Measurements from ENCODE around the gene LCN6. TPM values are rescaled to one million over a fixed set of nuclear protein-coding genes. Genes with fewer than 3 reads are reported as not detected.

LCN6 gene
- total and polyA plus RNA-seq, 9 donors, result 0.30 to 0.31 TPM; not detected in 7

DNA sequence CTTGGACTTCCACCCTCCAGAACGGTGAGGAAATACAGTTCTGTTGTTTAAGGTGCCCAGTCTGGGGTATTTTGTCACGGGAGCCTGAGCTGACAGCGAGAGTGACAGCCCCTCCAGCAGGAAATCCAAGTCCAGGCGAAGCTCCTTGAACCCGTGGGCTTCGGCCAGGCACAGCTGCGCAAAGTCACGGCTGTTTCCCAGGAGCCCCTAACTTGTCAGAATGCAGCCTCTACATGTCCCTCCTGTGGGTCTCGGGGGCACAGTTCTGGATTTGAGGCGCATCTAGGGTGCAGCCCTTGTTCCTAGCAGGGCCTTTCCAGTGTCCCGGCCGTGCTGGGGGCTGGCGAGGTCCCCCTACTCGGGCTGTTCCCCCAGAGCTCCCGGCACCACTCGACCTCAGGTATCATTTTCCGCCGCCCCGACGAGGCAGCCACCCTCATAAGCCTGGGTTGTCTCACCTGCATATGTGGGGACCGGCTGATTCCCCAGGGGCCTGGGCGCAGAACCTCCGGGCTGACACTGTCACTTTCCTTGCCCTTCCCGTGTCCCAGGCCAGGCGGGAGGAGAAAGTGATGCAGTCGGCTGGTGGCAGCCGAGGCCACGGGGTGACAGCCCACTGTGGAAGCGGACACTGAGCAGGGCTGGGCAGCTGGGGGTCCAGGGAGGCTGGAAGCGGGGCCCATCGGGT is 5.2 kb upstream of the LCN6 start:
- H3K36me3 ChIP-seq (ENCODE audit: control insufficient read depth, insufficient read depth, low read length), result no peaks in the 10 kb centered on the region
- peaks cover 15% of the 10 kb centered on the region for H3K9me3 ChIP-seq (replicated peaks; ENCODE audit: control insufficient read depth, low read depth, low read length)
- H3K4me1 ChIP-seq (ENCODE audit: control insufficient read depth, insufficient read depth, low read length), result peaks cover 27% of the 10 kb centered on the region
- no peaks in the 10 kb centered on the region for H3K27me3 ChIP-seq (ENCODE audit: control insufficient read depth, insufficient read depth, low read length)
- H3K27ac ChIP-seq (ENCODE audit: low read length), result no peak overlapping the region
- no peak for DNase-seq
- no peak overlapping the region for H3K4me3 ChIP-seq (ENCODE audit: low read length)
- WGBS (ENCODE audit: insufficient coverage), result 75% methylated on average over 31 of the region's 31 CpGs

DNA sequence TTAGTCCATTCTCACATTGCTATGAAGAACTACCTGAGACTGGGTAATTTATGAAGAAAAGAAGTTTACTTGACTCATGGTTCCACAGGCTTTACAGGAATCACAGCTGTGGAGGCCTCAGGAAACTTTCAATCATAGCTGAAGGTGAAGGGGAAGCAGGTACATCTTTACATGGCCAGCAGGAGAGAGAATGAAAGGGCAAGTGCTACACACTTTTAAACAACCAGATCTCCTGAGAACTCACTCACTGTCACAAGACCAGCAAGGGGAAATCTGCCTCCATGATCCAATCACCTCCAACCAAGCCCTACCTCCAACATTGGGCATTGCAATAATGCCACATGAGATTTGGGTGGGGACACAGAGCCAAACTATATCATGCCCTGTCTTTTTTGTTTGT is 3.5 kb upstream of the LCN6 start:
- H3K36me3 ChIP-seq (ENCODE audit: control insufficient read depth, insufficient read depth, low read length), result no peaks in the 10 kb centered on the region
- H3K4me1 ChIP-seq (ENCODE audit: control insufficient read depth, insufficient read depth, low read length), result peaks cover 10% of the 10 kb centered on the region
- no peaks in the 10 kb centered on the region for H3K27me3 ChIP-seq (ENCODE audit: control insufficient read depth, insufficient read depth, low read length)
- no peak overlapping the region for H3K4me3 ChIP-seq (ENCODE audit: low read length)
- H3K27ac ChIP-seq (ENCODE audit: low read length), result no peak overlapping the region
- no peak for DNase-seq
- peaks cover 15% of the 10 kb centered on the region for H3K9me3 ChIP-seq (replicated peaks; ENCODE audit: control insufficient read depth, low read depth, low read length)

DNA sequence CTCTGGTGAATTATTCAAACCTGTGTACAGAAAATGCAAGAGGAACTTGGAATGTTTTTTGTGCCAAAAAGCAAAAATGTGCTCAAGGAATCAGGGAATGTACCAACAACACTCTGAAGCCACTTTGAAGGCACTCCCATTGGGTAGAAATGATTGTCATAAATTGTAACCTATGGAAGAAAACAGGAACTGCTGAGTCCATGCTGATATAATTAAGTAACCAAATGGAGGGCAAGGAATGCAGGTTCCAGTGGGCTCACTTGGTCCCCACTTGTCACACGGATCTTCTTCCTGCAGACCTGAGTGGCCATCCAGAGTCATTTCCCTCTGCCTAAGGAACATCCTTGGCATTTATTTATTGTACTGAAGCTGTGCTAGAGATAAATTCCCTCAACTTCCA is 2.9 kb upstream of the LCN6 start:
- WGBS (ENCODE audit: insufficient coverage), result no CpG with 5 or more reads among the region's 1 CpG

DNA sequence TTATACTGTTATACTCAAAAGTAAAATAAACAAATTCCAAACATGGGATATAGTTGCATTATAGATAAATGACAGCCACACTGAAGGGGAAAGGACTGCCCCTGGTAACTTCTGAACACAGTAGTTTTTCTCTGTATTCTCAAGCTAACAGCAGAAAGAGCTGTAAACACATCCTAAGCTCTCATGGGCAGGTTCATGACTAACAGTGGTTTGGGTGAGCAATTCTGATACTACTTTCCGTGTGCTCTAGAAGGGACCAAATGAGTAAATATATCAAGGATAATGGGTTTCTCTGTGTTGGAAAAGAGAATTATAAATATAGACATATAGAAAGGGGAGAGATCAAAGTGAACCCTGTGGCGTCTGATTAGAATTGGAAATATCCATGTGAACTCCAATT is 2.2 kb upstream of the LCN6 start:
- Histone ChIP-seq H3K36me3 (ENCODE audit: control insufficient read depth, insufficient read depth, low read length) (no peaks in the 10 kb centered on the region), H3K9me3 (replicated peaks; ENCODE audit: control insufficient read depth, low read depth, low read length) (peaks cover 11% of the 10 kb centered on the region), H3K27me3 (ENCODE audit: control insufficient read depth, insufficient read depth, low read length) (no peaks in the 10 kb centered on the region), H3K4me1 (ENCODE audit: control insufficient read depth, insufficient read depth, low read length) (peaks cover 4% of the 10 kb centered on the region), H3K4me3 (ENCODE audit: low read length) (no peak overlapping the region), H3K27ac (ENCODE audit: low read length) (no peak overlapping the region)
- DNase-seq, result no peak
- 80% methylated on average over 1 of the region's 2 CpGs for WGBS (ENCODE audit: insufficient coverage)

More for the DNA sequence above, 2.9 kb upstream of the LCN6 start:
- Histone ChIP-seq H3K4me1 (ENCODE audit: control insufficient read depth, insufficient read depth, low read length) (peaks cover 4% of the 10 kb centered on the region), H3K4me3 (ENCODE audit: low read length) (no peak overlapping the region), H3K9me3 (replicated peaks; ENCODE audit: control insufficient read depth, low read depth, low read length) (peaks cover 15% of the 10 kb centered on the region), H3K27ac (ENCODE audit: low read length) (no peak overlapping the region), H3K27me3 (ENCODE audit: control insufficient read depth, insufficient read depth, low read length) (no peaks in the 10 kb centered on the region), H3K36me3 (ENCODE audit: control insufficient read depth, insufficient read depth, low read length) (no peaks in the 10 kb centered on the region)
- no peak for DNase-seq

DNA sequence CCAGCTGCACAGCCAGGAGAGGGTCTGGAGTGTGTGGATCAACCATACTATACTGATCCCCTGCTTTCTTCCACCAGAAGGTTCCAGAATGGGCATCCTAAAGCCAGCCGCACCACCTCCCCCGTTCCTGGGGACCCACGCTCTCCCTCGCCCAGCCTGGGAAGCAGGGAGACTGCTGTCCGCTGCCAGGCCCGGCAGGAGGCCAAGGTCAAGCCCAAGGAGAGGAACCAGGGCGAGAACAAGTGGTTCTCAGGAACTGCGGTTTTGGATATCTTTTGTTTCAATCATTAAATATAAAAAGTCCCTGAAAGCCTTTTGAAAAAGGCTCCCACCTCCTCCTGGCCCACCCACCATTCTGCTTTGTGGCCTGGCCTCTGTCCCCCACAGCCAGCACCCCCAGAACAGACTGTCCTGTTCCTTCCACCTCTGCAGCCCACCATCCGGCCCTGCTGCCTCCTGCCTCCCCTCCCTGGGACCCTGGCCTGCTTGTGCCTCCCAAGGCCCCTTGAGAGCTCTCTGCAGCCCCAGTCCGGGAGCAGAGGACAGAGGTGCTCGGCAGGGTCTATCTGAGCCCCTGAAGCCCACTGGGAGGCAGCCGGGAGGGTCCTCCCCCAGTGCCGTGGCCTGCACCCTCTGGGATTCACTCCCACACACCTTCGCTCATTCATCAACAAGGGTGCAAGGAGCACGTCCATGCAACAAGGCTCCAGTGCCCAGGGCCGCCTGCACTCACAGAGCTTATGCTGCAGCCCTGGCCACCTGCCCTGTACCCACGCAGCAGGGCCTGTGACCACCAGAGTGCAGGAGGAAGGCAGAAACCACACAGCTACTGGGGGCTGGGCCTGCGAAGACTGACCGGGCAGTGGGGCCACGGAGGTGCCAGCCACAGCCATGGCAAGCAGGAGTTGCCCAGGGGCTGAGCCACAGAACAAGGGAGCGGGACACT is 614 bp upstream of the LCN6 start:
- H3K4me1 ChIP-seq (ENCODE audit: control insufficient read depth, insufficient read depth, low read length), result peaks cover 4% of the 10 kb centered on the region
- WGBS (ENCODE audit: insufficient coverage), result 72% methylated on average over 16 of the region's 21 CpGs
- H3K27ac ChIP-seq (ENCODE audit: low read length), result no peak overlapping the region
- no peak overlapping the region for H3K4me3 ChIP-seq (ENCODE audit: low read length)
- no peak for DNase-seq
- peaks cover 9% of the 10 kb centered on the region for H3K9me3 ChIP-seq (replicated peaks; ENCODE audit: control insufficient read depth, low read depth, low read length)
- no peaks in the 10 kb centered on the region for H3K27me3 ChIP-seq (ENCODE audit: control insufficient read depth, insufficient read depth, low read length)
- H3K36me3 ChIP-seq (ENCODE audit: control insufficient read depth, insufficient read depth, low read length), result no peaks in the 10 kb centered on the region

DNA sequence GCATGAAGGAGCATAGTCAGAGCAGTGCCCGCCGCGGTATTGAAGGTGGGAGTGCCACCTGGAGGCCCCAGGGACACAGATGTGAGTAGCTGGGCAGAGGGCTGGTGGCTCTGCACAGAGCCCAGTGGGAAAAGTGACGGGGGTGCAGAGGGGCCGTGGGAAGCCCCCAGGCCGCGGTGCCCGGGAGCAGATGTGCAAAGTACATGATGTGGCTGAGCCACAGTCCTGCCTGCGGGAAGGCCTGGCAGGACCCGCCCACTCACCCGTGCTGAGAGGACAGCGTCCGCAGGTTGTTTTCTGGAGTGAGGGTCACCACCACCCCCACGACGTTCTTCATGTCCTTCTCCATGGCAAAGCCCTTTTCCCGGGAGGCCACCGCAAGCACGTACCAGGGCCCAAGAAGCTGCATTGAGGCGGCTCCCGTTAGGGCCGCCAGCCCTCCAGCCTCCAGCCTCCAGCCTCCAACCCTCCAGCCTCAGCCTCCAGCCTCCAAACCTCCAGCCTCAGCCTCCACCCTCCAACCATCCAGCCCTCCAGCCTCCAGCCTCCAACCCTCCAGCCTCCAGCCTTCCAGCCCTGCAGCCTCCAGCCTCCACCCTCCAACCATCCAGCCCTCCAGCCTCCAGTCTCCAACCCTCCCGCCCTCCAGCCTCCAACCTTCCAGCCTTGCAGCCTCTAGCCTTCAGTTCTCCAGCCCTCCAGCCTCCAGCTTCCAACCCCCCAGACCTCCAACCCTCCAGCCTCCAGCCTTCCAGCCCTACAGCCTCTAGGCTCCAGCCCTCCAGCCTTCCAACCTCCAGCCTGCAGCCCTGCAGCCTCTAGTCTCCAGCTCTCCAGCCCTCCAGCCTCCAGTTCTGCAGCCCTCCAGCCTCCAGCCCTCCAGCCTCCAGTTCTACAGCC is 914 bp downstream of the LCN6 start:
- peaks cover 9% of the 10 kb centered on the region for H3K9me3 ChIP-seq (replicated peaks; ENCODE audit: control insufficient read depth, low read depth, low read length)
- 83% methylated on average over 22 of the region's 22 CpGs for WGBS (ENCODE audit: insufficient coverage)
- no peak overlapping the region for H3K27ac ChIP-seq (ENCODE audit: low read length)
- peaks cover 8% of the 10 kb centered on the region for H3K4me1 ChIP-seq (ENCODE audit: control insufficient read depth, insufficient read depth, low read length)
- no peak for DNase-seq
- H3K36me3 ChIP-seq (ENCODE audit: control insufficient read depth, insufficient read depth, low read length), result no peaks in the 10 kb centered on the region
- H3K27me3 ChIP-seq (ENCODE audit: control insufficient read depth, insufficient read depth, low read length), result peaks cover 8% of the 10 kb centered on the region
- H3K4me3 ChIP-seq (ENCODE audit: low read length), result no peak overlapping the region

DNA sequence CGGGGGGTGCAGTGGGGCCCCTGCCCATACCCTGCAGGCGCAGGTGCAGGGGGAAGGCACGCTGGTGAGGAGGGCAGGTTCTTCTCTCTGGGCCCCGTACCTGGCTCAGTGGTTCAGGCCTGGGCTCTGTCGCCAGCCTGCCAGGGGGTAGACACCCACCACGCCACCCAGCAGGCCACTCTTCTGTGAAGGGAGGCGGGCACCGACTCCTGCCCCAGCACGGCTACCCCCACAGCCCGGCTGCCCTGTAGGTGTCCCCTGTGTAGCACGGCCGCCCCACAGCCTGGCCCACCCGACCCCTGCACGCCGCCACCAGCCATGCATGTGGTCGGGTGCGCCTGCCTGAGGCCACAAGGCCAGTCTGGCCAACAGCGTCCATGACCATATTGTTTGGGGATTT is 1.7 kb downstream of the LCN6 start:
- DNase-seq, result no peak

DNA sequence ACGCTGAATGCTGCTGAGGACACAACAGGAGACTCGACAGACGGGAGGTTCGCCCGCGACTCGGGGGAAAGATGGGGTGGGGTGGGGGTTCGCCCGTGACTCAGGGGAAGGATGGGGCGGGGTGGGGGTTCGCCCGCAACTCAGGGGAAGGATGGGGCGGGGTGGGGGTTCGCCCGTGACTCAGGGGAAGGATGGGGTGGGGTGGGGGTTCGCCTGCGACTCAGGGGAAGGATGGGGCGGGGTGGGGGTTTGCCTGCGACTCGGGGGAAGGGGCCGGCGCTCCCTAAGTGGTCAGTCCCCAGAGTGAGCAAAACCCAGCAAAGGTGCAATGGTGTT is 2.2 kb downstream of the LCN6 start:
- no peak overlapping the region for H3K4me3 ChIP-seq (ENCODE audit: low read length)
- H3K4me1 ChIP-seq (ENCODE audit: control insufficient read depth, insufficient read depth, low read length), result peaks cover 21% of the 10 kb centered on the region
- 73% methylated on average over 6 of the region's 22 CpGs for WGBS (ENCODE audit: insufficient coverage)
- no peaks in the 10 kb centered on the region for H3K36me3 ChIP-seq (ENCODE audit: control insufficient read depth, insufficient read depth, low read length)
- H3K9me3 ChIP-seq (replicated peaks; ENCODE audit: control insufficient read depth, low read depth, low read length), result peaks cover under 1% of the 10 kb centered on the region
- no peak for DNase-seq
- no peak overlapping the region for H3K27ac ChIP-seq (ENCODE audit: low read length)
- H3K27me3 ChIP-seq (ENCODE audit: control insufficient read depth, insufficient read depth, low read length), result peaks cover 21% of the 10 kb centered on the region

More for the DNA sequence above, 1.7 kb downstream of the LCN6 start:
- Histone ChIP-seq H3K27ac (ENCODE audit: low read length) (no peak overlapping the region), H3K4me1 (ENCODE audit: control insufficient read depth, insufficient read depth, low read length) (peaks cover 16% of the 10 kb centered on the region), H3K9me3 (replicated peaks; ENCODE audit: control insufficient read depth, low read depth, low read length) (peaks cover 5% of the 10 kb centered on the region), H3K27me3 (ENCODE audit: control insufficient read depth, insufficient read depth, low read length) (peaks cover 16% of the 10 kb centered on the region), H3K36me3 (ENCODE audit: control insufficient read depth, insufficient read depth, low read length) (no peaks in the 10 kb centered on the region), H3K4me3 (ENCODE audit: low read length) (no peak overlapping the region)
- WGBS (ENCODE audit: insufficient coverage), result 86% methylated on average over 18 of the region's 18 CpGs

DNA sequence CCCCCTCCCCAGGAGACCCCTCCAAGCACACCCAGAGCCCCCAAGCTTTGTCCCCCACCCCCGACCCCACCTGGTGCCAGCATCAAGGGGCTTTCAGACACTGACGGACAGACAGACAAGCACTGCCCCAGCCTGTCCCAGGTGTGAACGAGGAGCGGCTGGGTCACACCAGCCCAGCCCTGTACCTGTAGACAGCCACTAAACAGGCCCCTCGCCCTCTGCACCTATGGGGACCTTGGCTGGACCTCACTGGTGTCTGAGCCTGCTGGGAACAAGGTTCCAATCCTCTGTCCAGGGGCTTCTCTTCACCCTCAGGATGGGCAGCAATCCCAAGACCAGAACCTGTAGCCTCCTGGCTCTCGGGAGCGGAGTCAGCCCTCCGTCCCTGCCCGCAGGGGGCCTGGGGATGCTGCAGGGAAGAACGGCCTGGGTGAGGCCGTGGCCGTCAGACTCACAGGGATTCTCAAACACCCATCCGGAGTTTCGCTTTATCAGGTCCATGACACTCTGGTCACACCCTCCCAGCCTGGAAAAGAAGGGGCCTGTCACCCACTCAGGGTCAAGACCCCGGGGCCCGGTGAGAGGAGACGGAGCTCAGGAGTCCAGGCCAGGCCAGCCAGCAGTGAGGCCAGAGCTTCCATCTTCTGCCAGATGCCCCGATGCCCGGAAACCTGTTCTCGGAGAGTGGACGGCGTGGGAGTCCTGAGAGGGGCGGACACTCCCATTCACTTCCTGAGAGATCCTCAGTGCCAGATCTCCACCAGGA is 2.8 kb downstream of the LCN6 start:
- H3K27ac ChIP-seq (ENCODE audit: low read length), result no peak overlapping the region
- H3K4me3 ChIP-seq (ENCODE audit: low read length), result no peak overlapping the region
- peaks cover 27% of the 10 kb centered on the region for H3K4me1 ChIP-seq (ENCODE audit: control insufficient read depth, insufficient read depth, low read length)
- 74% methylated on average over 16 of the region's 23 CpGs for WGBS (ENCODE audit: insufficient coverage)
- H3K36me3 ChIP-seq (ENCODE audit: control insufficient read depth, insufficient read depth, low read length), result no peaks in the 10 kb centered on the region
- no peak for DNase-seq
- H3K9me3 ChIP-seq (replicated peaks; ENCODE audit: control insufficient read depth, low read depth, low read length), result no peaks in the 10 kb centered on the region
- peaks cover 26% of the 10 kb centered on the region for H3K27me3 ChIP-seq (ENCODE audit: control insufficient read depth, insufficient read depth, low read length)
